Stimulated activated CD4-positive, alpha-beta T cell treated with anti-CD3 and anti-CD28 coated beads, Interleukin-15, amount 100 ng/mL, for 48 hours (primary cell): ENCODE results near the gene NUDT15.
"Not testable (repeated sequence)": the region's sequence is repeated elsewhere in the genome, so short reads cannot be mapped to it uniquely, and the experiment has no call there.

Source experiments
- DNase-seq, 2 donors: peaks; one replicate each; pipeline ENCODE4 v3.0.0-alpha.2; 2020; ENCODE audit warnings: low read depth in 2 of 2

NUDT15 gene

GRCh38 chr13:48043789-48044503 lies 6.4 kb downstream of the NUDT15 start:
- DNase-seq = no peak

- no peak for DNase-seq
Measured at GRCh38 chr13:48050550-48050949, 13.0 kb downstream of the NUDT15 start.

GRCh38 chr13:48054601-48055000 lies 17.1 kb downstream of the NUDT15 start:
- DNase-seq = no peak

GRCh38 chr13:48055712-48056111 lies 18.2 kb downstream of the NUDT15 start:
- no peak for DNase-seq

- DNase-seq = not testable (repeated sequence)
Measured at GRCh38 chr13:48058536-48058935, 21.0 kb downstream of the NUDT15 start.

GRCh38 chr13:48059951-48060350 lies 22.4 kb downstream of the NUDT15 start:
- not testable (repeated sequence) for DNase-seq

GRCh38 chr13:48066310-48066989 lies 28.9 kb downstream of the NUDT15 start:
- DNase-seq = no peak

- DNase-seq = no peak
Measured at GRCh38 chr13:48068036-48068435, 30.5 kb downstream of the NUDT15 start.

- no peak for DNase-seq
Measured at GRCh38 chr13:48068952-48069351, 31.4 kb downstream of the NUDT15 start.

- no peak for DNase-seq
Measured at GRCh38 chr13:48069573-48069972, 32.0 kb downstream of the NUDT15 start.

- DNase-seq = no peak
Measured at GRCh38 chr13:48070942-48071341, 33.4 kb downstream of the NUDT15 start.

- no peak for DNase-seq
Measured at GRCh38 chr13:48072304-48072703, 34.8 kb downstream of the NUDT15 start.

- DNase-seq = no peak
Measured at GRCh38 chr13:48072787-48073186, 35.3 kb downstream of the NUDT15 start.

- DNase-seq = no peak
Measured at GRCh38 chr13:48074006-48074405, 36.5 kb downstream of the NUDT15 start.

GRCh38 chr13:48078251-48078656 lies 40.7 kb downstream of the NUDT15 start:
- no peak for DNase-seq

GRCh38 chr13:48081739-48082138 lies 44.2 kb downstream of the NUDT15 start:
- no peak for DNase-seq

- DNase-seq = no peak
Measured at GRCh38 chr13:48086272-48086671, 48.7 kb downstream of the NUDT15 start.

- DNase-seq = no peak
Measured at GRCh38 chr13:48093588-48093987, 56.1 kb downstream of the NUDT15 start.

GRCh38 chr13:48094404-48094780 lies 56.9 kb downstream of the NUDT15 start:
- no peak for DNase-seq

- DNase-seq = peak; percentile 91 to 95
Measured at GRCh38 chr13:48094781-48095502, 57.4 kb downstream of the NUDT15 start, which contains the start of gene MED4. Gene MED4 (minus strand): TSS chr13:48095104. CDS start chr13:48095078, 26 bp downstream.

GRCh38 chr13:48096670-48097069 lies 59.1 kb downstream of the NUDT15 start:
- no peak for DNase-seq
